ENCODE results near the gene INHBC. TPM values are rescaled to one million over a fixed set of nuclear protein-coding genes. Genes with fewer than 3 reads are reported as not detected.
"Not testable (repeated sequence)": the region's sequence is repeated elsewhere in the genome, so short reads cannot be mapped to it uniquely, and the experiment has no call there.

The INHBC gene
- total RNA-seq, 4 donors from 2014 or later: not detected

DNA sequence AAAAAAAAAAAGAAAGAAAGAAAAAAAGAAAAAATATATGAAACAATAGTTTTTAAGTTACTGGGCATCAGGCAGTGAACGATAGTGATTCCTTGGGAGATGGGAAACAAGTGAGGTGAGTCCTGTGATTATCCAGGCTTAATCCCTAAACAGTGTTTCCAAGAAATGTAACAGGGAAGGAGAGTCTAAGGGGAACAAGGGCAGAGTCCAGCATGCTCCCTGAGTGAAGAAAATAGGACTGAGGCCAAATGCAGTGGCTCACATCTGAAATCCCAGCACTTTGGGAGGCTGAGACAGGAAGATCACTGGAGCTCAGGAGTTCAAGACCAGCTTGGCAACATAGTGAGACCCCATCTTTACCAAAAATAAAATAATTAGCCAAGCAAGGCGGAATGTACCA is 44.4 kb upstream of the INHBC start:
- Histone ChIP-seq H3K36me3 (peaks cover 0 to 42% (median 0%) of the 10 kb centered on the region in 3 donors), H3K4me1 (no peaks in the 10 kb centered on the region), H3K27me3 (no peaks in the 10 kb centered on the region), H3K9me3 (no peaks in the 10 kb centered on the region), H3K4me3 (no peak overlapping the region), H3K27ac (no peak overlapping the region)
- no peak for DNase-seq
- TF ChIP-seq, protein P1, sequence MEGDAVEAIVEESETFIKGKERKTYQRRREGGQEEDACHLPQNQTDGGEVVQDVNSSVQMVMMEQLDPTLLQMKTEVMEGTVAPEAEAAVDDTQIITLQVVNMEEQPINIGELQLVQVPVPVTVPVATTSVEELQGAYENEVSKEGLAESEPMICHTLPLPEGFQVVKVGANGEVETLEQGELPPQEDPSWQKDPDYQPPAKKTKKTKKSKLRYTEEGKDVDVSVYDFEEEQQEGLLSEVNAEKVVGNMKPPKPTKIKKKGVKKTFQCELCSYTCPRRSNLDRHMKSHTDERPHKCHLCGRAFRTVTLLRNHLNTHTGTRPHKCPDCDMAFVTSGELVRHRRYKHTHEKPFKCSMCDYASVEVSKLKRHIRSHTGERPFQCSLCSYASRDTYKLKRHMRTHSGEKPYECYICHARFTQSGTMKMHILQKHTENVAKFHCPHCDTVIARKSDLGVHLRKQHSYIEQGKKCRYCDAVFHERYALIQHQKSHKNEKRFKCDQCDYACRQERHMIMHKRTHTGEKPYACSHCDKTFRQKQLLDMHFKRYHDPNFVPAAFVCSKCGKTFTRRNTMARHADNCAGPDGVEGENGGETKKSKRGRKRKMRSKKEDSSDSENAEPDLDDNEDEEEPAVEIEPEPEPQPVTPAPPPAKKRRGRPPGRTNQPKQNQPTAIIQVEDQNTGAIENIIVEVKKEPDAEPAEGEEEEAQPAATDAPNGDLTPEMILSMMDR (IDR thresholded peaks at IDR 0.05): no peak
- no peak for TF ChIP-seq POLR2A (IDR thresholded peaks at IDR 0.05)

DNA sequence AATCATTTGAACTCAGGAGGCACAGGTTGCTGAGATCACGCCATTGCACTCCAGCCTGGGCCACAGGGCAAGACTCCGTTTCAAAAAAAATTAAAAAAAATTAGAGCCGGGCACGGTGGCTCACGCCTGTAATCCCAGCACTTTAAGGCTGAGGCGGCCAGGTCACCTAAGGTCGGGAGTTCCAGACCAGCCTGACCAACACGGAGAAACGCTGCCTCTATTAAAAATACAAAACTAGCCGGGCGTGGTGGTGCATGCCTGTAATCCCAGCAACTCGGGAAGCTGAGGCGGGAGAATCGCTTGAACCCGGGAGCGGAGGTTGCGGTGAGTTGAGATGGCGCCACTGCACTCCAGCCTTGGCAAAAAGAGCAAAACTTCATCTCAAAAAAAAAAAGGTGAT is 39.5 kb upstream of the INHBC start:
- TF ChIP-seq, protein P1 (IDR thresholded peaks at IDR 0.05): no peak
- TF ChIP-seq POLR2A (IDR thresholded peaks at IDR 0.05): no peak
- peaks cover 0 to 37% (median 0%) of the 10 kb centered on the region in 3 donors for H3K36me3 ChIP-seq
- no peaks in the 10 kb centered on the region for H3K4me1 ChIP-seq
- H3K9me3 ChIP-seq: no peaks in the 10 kb centered on the region
- no peak overlapping the region for H3K4me3 ChIP-seq
- no peaks in the 10 kb centered on the region for H3K27me3 ChIP-seq
- peak in 1 of 3 donors; percentile 31 for DNase-seq
- no peak overlapping the region for H3K27ac ChIP-seq

DNA sequence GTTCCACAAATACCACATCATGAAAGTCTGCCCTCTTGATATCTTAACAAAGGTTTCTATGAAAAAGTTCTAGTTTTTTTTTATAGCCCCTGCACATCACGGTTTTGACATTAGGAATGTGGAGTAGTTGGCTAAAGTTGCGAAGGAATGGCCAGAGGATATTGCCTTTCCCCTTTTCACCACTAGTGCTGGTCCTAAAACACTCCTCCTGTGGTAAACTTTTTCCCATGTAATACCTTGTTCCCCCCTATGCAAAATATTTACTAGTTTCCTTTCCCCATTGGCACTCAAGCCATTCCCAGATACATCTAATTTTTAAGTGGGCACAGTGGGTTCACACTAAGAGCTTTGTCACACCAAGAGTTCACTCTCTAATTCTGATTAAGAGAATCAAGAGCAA is 37.1 kb upstream of the INHBC start:
- H3K27me3 ChIP-seq: no peaks in the 10 kb centered on the region
- DNase-seq: no peak
- H3K4me3 ChIP-seq: no peak overlapping the region
- H3K9me3 ChIP-seq: no peaks in the 10 kb centered on the region
- peaks cover 0 to 27% (median 0%) of the 10 kb centered on the region in 3 donors for H3K36me3 ChIP-seq
- TF ChIP-seq, protein P1 (IDR thresholded peaks at IDR 0.05): no peak
- TF ChIP-seq POLR2A (IDR thresholded peaks at IDR 0.05): no peak
- H3K4me1 ChIP-seq: no peaks in the 10 kb centered on the region
- no peak overlapping the region for H3K27ac ChIP-seq

DNA sequence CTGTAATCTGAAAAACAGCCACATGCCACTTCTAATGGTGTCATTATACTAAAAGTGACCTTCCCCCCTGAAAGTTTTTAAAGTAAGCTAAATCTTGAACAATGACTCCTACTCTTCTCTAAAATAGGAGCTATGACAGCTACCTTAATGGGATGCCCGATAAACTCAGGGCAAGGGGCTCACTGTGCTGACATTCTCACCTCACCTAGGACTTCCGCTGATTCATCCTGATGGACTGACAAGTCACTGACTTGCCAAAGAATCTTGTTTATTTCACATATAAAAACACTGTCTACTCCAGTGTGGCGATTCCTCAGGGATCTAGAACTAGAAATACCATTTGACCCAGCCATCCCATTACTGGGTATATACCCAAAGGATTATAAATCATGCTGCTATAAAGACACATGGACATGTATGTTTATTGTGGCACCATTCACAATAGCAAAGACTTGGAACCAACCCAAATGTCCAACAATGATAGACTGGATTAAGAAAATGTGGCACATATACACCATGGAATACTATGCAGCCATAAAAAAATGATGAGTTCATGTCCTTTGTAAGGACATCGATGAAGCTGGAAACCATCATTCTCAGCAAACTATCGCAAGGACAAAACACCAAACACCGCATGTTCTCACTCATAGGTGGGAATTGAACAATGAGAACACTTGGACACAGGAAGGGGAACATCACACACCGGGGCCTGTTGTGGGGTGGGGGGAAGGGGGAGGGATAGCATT is 34.7 kb upstream of the INHBC start:
- not testable (repeated sequence) for H3K27ac ChIP-seq, H3K4me1 ChIP-seq, DNase-seq, H3K27me3 ChIP-seq, H3K4me3 ChIP-seq, H3K9me3 ChIP-seq
- H3K36me3 ChIP-seq: peaks cover 0 to 12% (median 0%) of the 10 kb centered on the region in 3 donors

DNA sequence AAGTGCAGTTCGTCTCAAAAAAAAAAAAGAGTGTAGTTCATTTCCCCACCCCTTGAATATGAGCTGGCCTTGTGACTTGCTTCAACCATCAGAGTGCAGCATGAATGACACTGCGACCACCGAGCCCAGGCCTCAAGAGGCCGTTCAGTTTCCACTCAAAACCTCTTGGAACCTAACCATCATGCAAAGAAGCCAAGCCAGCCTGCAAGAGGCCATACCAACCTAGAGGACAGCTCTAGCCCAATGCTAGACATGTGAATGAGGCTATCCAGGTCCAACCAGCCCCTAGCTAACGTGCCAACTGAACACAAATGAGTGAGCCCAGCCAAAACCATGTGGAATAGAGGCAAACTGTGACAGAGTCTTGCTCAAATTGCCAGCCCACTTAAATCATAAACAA is 33.4 kb upstream of the INHBC start:
- H3K4me3 ChIP-seq: no peak overlapping the region
- DNase-seq: peak in 1 of 3 donors; percentile 21
- no peaks in the 10 kb centered on the region for H3K4me1 ChIP-seq
- no peaks in the 10 kb centered on the region for H3K9me3 ChIP-seq
- no peak overlapping the region for H3K27ac ChIP-seq
- no peaks in the 10 kb centered on the region for H3K36me3 ChIP-seq
- no peaks in the 10 kb centered on the region for H3K27me3 ChIP-seq
- no peak for TF ChIP-seq POLR2A (IDR thresholded peaks at IDR 0.05)
- TF ChIP-seq, protein P1 (IDR thresholded peaks at IDR 0.05): no peak

DNA sequence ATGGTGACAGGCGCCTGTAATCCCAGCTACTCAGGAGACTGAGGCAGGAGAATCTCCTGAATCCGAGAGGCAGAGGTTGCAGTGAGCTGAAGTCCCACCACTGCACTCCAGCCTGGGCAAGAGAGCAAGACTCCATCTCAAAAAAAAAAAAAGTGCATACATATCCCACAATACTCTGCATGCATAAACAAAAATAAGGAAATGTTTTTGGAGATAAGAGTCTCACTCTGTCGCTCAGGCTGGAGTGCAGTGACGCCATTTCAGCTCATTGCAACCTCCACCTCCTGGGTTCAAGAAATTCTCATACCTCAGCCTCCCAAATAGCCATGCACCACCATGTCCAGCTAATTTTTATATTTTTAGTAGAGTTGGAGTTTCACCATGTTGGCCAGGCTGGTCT is 32.4 kb upstream of the INHBC start:
- not testable (repeated sequence) for DNase-seq

More for the DNA sequence above, 32.4 kb upstream of the INHBC start:
- H3K36me3 ChIP-seq, H3K4me3 ChIP-seq, H3K27me3 ChIP-seq, H3K27ac ChIP-seq, H3K9me3 ChIP-seq, H3K4me1 ChIP-seq: not testable (repeated sequence)
